GM12878 (cell line): Measurements from ENCODE around the gene ETV2. TPM values are rescaled to one million over a fixed set of nuclear protein-coding genes. Genes with fewer than 3 reads are reported as not detected.

Experiments
- BACH1 ChIP-seq: fragments of 450-650 bp; IDR thresholded peaks from 2 replicates; pipeline ENCODE4 v1.6.1; 2017; ENCODE audit warnings: mild to moderate bottlenecking, borderline replicate concordance
- BMI1 ChIP-seq: fragments of 450-650 bp; IDR thresholded peaks from 2 replicates; pipeline ENCODE4 v1.6.1; 2016; ENCODE audit warnings: mild to moderate bottlenecking, moderate library complexity, borderline replicate concordance
- CBX5 ChIP-seq: sonication (generic); IDR thresholded peaks from 2 replicates; pipeline ENCODE4 v1.6.1; 2016; ENCODE audit warnings: low read depth, moderate library complexity, mild to moderate bottlenecking, inconsistent platforms
- CEBPB ChIP-seq, 2 experiments: fragments of 150-350 bp in 1 of 2; IDR thresholded peaks; 2 replicates each; pipeline ENCODE4 v1.6.1; 2012 to 2014; ENCODE audit warnings: low read depth in 2 of 2, low read length in 2 of 2, borderline replicate concordance in 1 of 2, inconsistent platforms in 1 of 2
- HCFC1 ChIP-seq: fragments of 150-350 bp; IDR thresholded peaks from 2 replicates; pipeline ENCODE4 v1.6.1; 2014; ENCODE audit warnings: low read length
- HDAC6 ChIP-seq: fragments of 200-600 bp; sonication (generic); IDR thresholded peaks from one replicate; pipeline ENCODE4 v1.8.0; 2017; ENCODE audit warnings: antibody characterized with exemption; ENCODE audit not compliant: unreplicated experiment
- IRF4 ChIP-seq: IDR thresholded peaks from 2 replicates; pipeline ENCODE4 v1.6.1; 2011; ENCODE audit warnings: low read depth, low read length
- KDM1A ChIP-seq: fragments of 200-600 bp; sonication (generic); IDR thresholded peaks from 2 replicates; pipeline ENCODE4 v1.6.1; 2016; ENCODE audit warnings: borderline replicate concordance
- NFYA ChIP-seq: IDR thresholded peaks from 2 replicates; pipeline ENCODE4 v1.6.1; 2011; ENCODE audit warnings: low read depth, mild to moderate bottlenecking, low read length, improper control_type of control experiment, borderline replicate concordance
- NKRF ChIP-seq: fragments of 450-650 bp; conservative IDR thresholded peaks from 2 replicates; pipeline ENCODE4 v1.6.1; 2017; ENCODE audit warnings: mild to moderate bottlenecking, moderate library complexity
- NR2C2 ChIP-seq: IDR thresholded peaks from 2 replicates; pipeline ENCODE4 v1.6.1; 2011; ENCODE audit warnings: borderline replicate concordance, low read depth; ENCODE audit not compliant: control insufficient read depth, insufficient read length
- NR2F1 ChIP-seq: fragments of 450-650 bp; conservative IDR thresholded peaks from 2 replicates; pipeline ENCODE4 v1.6.1; 2017; ENCODE audit warnings: mild to moderate bottlenecking
- RCOR1 ChIP-seq: conservative IDR thresholded peaks from 2 replicates; pipeline ENCODE4 v1.6.1; 2012; ENCODE audit warnings: low read depth, low read length, improper control_type of control experiment
- RFX5 ChIP-seq: IDR thresholded peaks from 2 replicates; pipeline ENCODE4 v1.6.1; 2011; ENCODE audit warnings: low read depth, low read length, improper control_type of control experiment
- SREBF2 ChIP-seq: IDR thresholded peaks from 2 replicates; pipeline ENCODE4 v1.6.1; 2012; ENCODE audit warnings: mild to moderate bottlenecking, low read length
- STAT1 ChIP-seq: fragments of 450-650 bp; conservative IDR thresholded peaks from 2 replicates; pipeline ENCODE4 v1.6.1; 2014; ENCODE audit warnings: antibody characterized with exemption, mild to moderate bottlenecking
- TAF1 ChIP-seq: IDR thresholded peaks from 2 replicates; pipeline ENCODE4 v1.6.1; 2011; ENCODE audit warnings: mild to moderate bottlenecking, low read depth, low read length, borderline replicate concordance
- USF1 ChIP-seq: IDR thresholded peaks from 2 replicates; pipeline ENCODE4 v1.6.1; 2011; ENCODE audit warnings: borderline replicate concordance, low read depth, mild to moderate bottlenecking, moderate library complexity, mixed read lengths, low read length; ENCODE audit not compliant: insufficient read depth; ENCODE audit errors: extremely low read length
- YY1 ChIP-seq: IDR thresholded peaks from 2 replicates; pipeline ENCODE4 v1.6.1; 2011; ENCODE audit warnings: low read depth, mild to moderate bottlenecking, low read length
- ZBTB33 ChIP-seq: fragments of 450-650 bp; IDR thresholded peaks from 2 replicates; pipeline ENCODE4 v1.6.1; 2017; ENCODE audit warnings: mild to moderate bottlenecking
- ZNF384 ChIP-seq: IDR thresholded peaks from 2 replicates; pipeline ENCODE4 v1.6.1; 2012; ENCODE audit warnings: low read depth, mild to moderate bottlenecking, low read length, improper control_type of control experiment, borderline replicate concordance
- polyA plus RNA-seq, 11 experiments: library from polyadenylated mRNA; depleted of rRNA in 4 of 11; unstranded in 6 of 11; stranded (reverse) in 5 of 11; fragments of >200 nt; fragmentation: Nextera tagmentation in 4 of 11; fragmentation: Illumina TruSeq in 1 of 11; extraction: Ambion mirVana in 4 of 11; extraction: Trizol in 1 of 11; gene quantifications; 1 replicate in 1 of 11; 2 replicates in 10 of 11; pipeline versions ENCODE4 v1.2.1 to v1.2.3, GENCODE V29; 2011 to 2016; ENCODE audit warnings: inconsistent platforms in 2 of 11, missing spikeins in 2 of 11, low read depth in 1 of 11
- total RNA-seq, 4 experiments: library from RNA; depleted of rRNA in 3 of 4; stranded (reverse); fragments of >200 nt in 3 of 4; fragmentation: Illumina TruSeq in 1 of 4; extraction: Trizol in 1 of 4; gene quantifications; 2 replicates each; pipeline versions ENCODE4 v1.2.1 to v1.2.3, GENCODE V29; 2013 to 2021

Gene ETV2
- total and polyA plus RNA-seq, 10 of the 15 experiments (the other 5 are each of a cell fraction or from before 2014, with no cell fraction given): 0.10 to 1.4 (median 0.54) TPM; not detected in 1

GRCh38 chr19:35612559-35613321 lies 28.8 kb upstream of the ETV2 start, which contains the start of gene HAUS5 (continued):
- no peak; the same call in 1 of the 2 replicates for TF ChIP-seq SREBF2
- TF ChIP-seq HCFC1: peak; percentile 77
- peak in 1 of 2 experiments; percentile 98; a peak in 1 of 4 replicates for TF ChIP-seq CEBPB (IDR thresholded peaks at IDR 0.05; ENCODE audit: borderline replicate concordance in 1 of 2, low read depth in 2 of 2, low read length in 2 of 2)
- peak; percentile 93 for TF ChIP-seq NKRF
- no peak for TF ChIP-seq CBX5
- no peak for TF ChIP-seq ZBTB33
- no peak for TF ChIP-seq IRF4
- no peak for TF ChIP-seq ZNF384
- TF ChIP-seq BMI1: no peak
- TF ChIP-seq TAF1: peak; percentile 63; the same call in 1 of the 2 replicates
- TF ChIP-seq RCOR1: no peak
- TF ChIP-seq NFYA: no peak
- TF ChIP-seq HDAC6: no peak
- no peak for TF ChIP-seq KDM1A
- no peak for TF ChIP-seq STAT1
- TF ChIP-seq YY1: peak; percentile 89
- no peak for TF ChIP-seq USF1
- peak; percentile 40; the same call in 1 of the 2 replicates for TF ChIP-seq NR2F1
- TF ChIP-seq BACH1: 0 out of 2 replicates have a peak, but pooled peaks have one; percentile 49
- TF ChIP-seq RFX5: peak; percentile 100
- no peak for TF ChIP-seq NR2C2
